Measurements from ENCODE around the gene TBX3.
A peak's percentile ranks its signal among the peaks of the same experiment; 100 is the strongest.

TBX3 gene

GRCh38 chr12:114668151-114668885 is 15.7 kb downstream of the TBX3 start:
- peak; percentile 90 for DNase-seq (ENCODE audit: low spot score)

- DNase-seq (ENCODE audit: low spot score), result no peak
These were observed 16.3 kb downstream of the TBX3 start for GRCh38 chr12:114667669-114668150.

GRCh38 chr12:114666746-114667668 is 17.0 kb downstream of the TBX3 start:
- no peak for DNase-seq (ENCODE audit: low spot score)

- no peak for DNase-seq (ENCODE audit: low spot score)
These were observed 18.3 kb downstream of the TBX3 start for GRCh38 chr12:114665411-114666260.

GRCh38 chr12:114664651-114665320 is 19.2 kb downstream of the TBX3 start:
- no peak for DNase-seq (ENCODE audit: low spot score)

- peak; percentile 84 for DNase-seq (ENCODE audit: low spot score)
These were observed 21.3 kb downstream of the TBX3 start for GRCh38 chr12:114662512-114663177.

- DNase-seq (ENCODE audit: low spot score), result peak; percentile 43
These were observed 22.7 kb downstream of the TBX3 start for GRCh38 chr12:114661245-114661644.

- DNase-seq (ENCODE audit: low spot score), result no peak
These were observed 24.9 kb downstream of the TBX3 start for GRCh38 chr12:114659084-114659483.

- no peak for DNase-seq (ENCODE audit: low spot score)
These were observed 26.0 kb downstream of the TBX3 start for GRCh38 chr12:114658002-114658441.

GRCh38 chr12:114657597-114657920 is 26.4 kb downstream of the TBX3 start:
- DNase-seq (ENCODE audit: low spot score), result no peak

GRCh38 chr12:114656906-114657596 is 26.9 kb downstream of the TBX3 start:
- no peak for DNase-seq (ENCODE audit: low spot score)

- no peak for DNase-seq (ENCODE audit: low spot score)
These were observed 27.8 kb downstream of the TBX3 start for GRCh38 chr12:114655934-114656749.

GRCh38 chr12:114649585-114649984 is 34.4 kb downstream of the TBX3 start:
- DNase-seq (ENCODE audit: low spot score), result no peak

- DNase-seq (ENCODE audit: low spot score), result no peak
These were observed 35.3 kb downstream of the TBX3 start for GRCh38 chr12:114648711-114649110.

GRCh38 chr12:114638790-114639435 is 45.1 kb downstream of the TBX3 start:
- DNase-seq (ENCODE audit: low spot score), result no peak

GRCh38 chr12:114636723-114637480 is 47.1 kb downstream of the TBX3 start:
- peak; percentile 62 for DNase-seq (ENCODE audit: low spot score)

GRCh38 chr12:114631242-114631641 is 52.7 kb downstream of the TBX3 start:
- no peak for DNase-seq (ENCODE audit: low spot score)

- DNase-seq (ENCODE audit: low spot score), result no peak
These were observed 55.8 kb downstream of the TBX3 start for GRCh38 chr12:114628199-114628598.

Measured in AG08395 (cell line).